HG03565 (cell line): ENCODE data around the gene PLD4.
"Not testable (repeated sequence)": the region's sequence is repeated elsewhere in the genome, so short reads cannot be mapped to it uniquely, and the experiment has no call there.

Experiments used
- ATAC-seq: cut with Tn5 transposase; IDR thresholded peaks from one replicate; pipeline ENCODE4 v1.9.1; 2021; ENCODE audit warnings: mild to moderate bottlenecking, moderate library complexity; ENCODE audit not compliant: unreplicated experiment

The PLD4 gene

GRCh38 chr14:104939666-104940410 lies 15.2 kb downstream of the PLD4 start:
- no peak for ATAC-seq

- no peak for ATAC-seq
Measured at GRCh38 chr14:104940526-104941150, 16.0 kb downstream of the PLD4 start.

- ATAC-seq, result no peak
Measured at GRCh38 chr14:104941508-104942365, 17.1 kb downstream of the PLD4 start.

DNA sequence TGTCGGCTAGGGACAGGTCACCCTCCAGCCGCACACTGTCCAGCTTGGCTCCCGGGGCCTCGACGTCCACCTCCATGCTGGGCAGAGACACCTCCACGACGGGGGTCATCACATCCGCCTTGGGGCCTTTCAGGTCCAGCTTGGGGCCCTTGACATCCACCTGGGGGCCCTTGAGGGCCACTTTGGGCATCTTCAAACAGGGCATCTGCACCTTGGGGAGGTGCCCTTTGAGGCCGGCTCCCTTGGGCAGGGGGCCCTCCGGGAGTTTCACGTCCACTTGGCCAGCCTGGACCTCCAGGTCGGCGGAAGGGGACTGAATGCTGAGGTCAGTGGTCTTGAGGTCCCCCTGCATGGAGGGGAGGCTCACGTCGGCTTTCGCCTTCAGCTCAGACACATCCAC lies 17.9 kb downstream of the PLD4 start:
- ATAC-seq, result no peak

- not testable (repeated sequence) for ATAC-seq
Measured at GRCh38 chr14:104943216-104944015, 18.7 kb downstream of the PLD4 start.

GRCh38 chr14:104944016-104944308 lies 19.3 kb downstream of the PLD4 start:
- ATAC-seq, result not testable (repeated sequence)

DNA sequence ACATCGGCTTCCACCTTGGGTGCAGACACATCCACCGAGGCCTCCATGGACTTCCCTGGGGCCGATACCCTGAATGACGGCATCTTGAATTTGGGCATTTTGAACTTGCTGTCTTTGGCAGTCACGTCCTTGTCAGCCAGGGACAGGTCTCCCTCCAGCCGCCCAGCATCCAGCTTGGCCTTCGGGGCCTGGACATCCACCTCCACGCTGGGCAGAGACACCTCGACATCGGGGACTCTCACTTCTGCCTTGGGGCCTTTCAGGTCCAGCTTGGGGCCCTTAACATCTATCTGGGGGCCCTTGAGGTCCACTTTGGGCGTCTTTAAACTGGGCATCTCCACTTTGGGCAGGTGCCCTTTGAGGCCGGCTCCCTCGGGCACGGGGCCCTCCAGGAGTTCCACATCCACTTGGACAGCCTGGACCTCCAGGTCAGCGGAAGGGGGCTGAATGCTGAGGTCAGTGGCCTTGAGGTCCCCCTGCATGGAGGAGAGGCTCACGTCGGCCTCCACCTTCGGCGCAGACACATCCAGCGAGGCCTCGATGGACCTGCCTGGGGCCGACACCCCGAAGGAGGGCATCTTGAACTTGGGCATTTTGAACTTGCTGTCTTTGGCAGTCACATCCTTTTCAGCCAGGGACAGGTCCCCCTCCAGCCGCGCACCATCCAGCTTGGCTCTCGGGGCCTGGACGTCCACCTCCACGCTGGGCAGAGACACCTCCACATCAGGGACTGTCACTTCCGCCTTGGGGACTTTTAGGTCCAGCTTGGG lies 19.9 kb downstream of the PLD4 start:
- ATAC-seq, result not testable (repeated sequence)

GRCh38 chr14:104945266-104945665 lies 20.6 kb downstream of the PLD4 start:
- not testable (repeated sequence) for ATAC-seq

- ATAC-seq, result not testable (repeated sequence)
Measured at GRCh38 chr14:104945986-104946965, 21.6 kb downstream of the PLD4 start.

DNA sequence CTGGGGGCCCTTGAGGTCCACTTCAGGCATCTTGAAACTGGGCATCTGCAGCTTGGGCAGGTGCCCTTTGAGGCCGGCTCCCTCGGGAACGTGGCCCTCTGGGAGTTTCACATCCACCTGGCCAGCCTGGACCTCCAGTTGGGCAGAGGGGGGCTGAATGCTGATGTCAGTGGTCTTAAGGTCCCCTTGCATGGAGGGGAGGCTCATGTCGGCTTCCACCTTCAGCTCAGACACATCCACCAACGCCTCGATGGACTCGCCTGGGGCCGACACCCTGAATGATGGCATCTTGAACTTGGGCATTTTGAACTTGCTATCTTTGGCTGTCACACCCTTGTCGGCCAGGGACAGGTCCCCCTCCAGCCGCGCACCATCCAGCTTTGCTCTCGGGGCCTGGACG lies 22.5 kb downstream of the PLD4 start:
- ATAC-seq, result not testable (repeated sequence)

DNA sequence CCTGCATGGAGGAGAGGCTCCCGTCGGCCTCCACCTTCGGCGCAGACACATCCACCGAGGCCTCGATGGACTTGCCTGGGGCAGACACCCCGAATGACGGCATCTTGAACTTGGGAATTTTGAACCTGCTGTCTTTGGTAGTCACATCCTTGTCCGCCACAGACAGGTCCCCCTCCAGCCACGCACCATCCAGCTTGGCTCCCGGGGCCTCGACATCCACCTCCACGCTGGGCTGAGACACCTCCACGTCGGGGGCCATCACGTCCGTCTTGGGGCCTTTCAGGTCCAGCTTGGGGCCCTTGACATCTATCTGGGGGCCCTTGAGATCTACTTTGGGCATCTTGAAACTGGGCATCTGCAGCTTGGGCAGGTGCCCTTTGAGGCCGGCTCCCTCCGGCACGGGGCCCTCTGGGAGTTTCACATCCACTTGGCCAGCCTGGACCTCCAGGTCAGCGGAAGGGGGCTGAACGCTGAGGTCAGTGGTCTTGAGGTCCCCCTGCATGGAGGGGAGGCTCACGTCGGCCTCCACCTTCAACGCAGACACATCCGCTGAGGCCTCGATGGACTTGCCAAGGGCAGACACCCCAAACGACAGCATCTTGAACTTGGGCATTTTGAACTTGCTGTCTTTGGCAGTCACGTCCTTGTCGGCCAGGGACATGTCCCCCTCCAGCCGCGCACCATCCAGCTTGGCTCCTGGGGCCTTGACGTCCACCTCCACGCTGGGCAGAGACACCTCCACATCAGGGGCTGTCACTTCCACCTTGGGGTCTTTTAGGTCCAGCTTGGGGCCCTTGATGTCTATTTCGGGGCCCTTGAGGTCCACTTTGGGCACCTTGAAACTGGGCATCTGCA lies 23.4 kb downstream of the PLD4 start:
- not testable (repeated sequence) for ATAC-seq

- ATAC-seq, result no peak
Measured at GRCh38 chr14:104948736-104949031, 24.0 kb downstream of the PLD4 start.

DNA sequence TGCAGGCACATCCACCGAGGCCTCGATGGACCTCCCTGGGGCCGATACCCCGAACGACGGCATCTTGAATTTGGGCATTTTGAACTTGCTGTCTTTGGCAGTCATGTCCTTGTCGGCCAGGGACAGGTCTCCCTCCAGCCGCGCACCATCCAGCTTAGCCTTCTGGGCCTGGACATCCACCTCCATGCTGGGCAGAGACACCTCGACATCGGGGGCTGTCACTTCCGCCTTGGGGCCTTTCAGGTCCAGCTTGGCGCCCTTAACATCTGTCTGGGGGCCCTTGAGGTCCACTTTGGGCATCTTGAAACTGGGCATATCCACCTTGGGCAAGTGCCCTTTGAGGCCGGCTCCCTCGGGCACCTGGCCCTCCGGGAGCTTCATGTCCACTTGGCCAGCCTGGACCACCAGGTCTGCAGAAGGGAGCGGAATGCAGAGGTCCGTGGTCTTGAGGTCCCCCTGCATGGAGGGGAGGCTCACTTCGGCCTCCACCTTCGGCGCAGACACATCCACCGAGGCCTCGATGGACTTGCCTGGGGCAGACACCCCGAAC lies 24.8 kb downstream of the PLD4 start:
- ATAC-seq, result not testable (repeated sequence)

DNA sequence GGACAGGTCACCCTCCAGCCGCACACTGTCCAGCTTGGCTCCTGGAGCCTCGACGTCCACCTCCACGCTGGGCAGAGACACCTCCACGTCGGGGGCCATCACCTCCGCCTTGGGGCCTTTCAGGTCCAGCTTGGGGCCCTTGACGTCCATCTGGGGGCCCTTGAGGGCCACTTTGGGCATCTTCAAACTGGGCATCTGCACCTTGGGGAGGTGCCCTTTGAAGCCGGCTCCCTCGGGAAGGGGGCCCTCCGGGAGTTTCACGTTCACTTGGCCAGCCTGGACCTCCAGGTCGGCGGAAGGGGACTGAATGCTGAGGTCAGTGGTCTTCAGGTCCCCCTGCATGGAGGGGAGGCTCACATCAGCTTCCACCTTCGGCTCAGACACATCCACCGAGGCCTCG lies 25.3 kb downstream of the PLD4 start:
- ATAC-seq, result no peak

DNA sequence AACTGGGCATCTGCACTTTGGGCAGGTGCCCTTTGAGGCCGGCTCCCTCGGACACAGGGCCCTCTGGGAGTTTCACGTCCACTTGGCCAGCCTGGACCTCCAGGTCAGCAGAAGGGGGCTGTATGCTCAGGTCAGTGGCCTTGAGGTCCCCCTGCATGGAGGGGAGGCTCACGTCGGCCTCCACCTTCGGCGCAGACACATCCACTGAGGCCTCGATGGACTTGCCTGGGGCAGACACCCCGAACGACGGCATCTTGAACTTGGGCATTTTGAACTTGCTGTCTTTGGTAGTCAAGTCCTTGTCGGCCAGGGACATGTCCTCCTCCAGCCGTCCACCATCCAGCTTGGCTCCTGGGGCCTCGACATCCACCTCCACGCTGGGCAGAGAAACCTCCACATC lies 26.0 kb downstream of the PLD4 start:
- not testable (repeated sequence) for ATAC-seq

GRCh38 chr14:104951863-104952657 lies 27.4 kb downstream of the PLD4 start:
- ATAC-seq, result not testable (repeated sequence)

DNA sequence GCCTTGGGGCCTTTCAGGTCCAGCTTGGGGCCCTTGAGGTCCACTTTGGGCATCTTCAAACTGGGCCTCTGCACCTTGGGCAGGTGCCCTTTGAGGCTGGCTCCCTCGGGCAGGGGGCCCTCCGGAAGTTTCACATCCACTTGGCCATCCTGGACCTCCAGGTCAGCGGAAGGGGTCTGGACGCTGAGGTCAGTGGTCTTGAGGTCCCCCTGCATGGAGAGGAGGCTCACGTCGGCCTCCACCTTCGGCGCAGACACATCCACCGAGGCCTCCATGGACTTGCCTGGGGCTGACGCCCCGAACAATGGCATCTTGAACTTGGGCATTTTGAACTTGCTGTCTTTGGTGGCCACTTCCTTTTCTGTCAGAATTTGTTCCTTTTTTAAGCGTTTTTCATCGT lies 28.4 kb downstream of the PLD4 start:
- no peak for ATAC-seq
